Measurements from ENCODE around the gene STIM2.

DNA sequence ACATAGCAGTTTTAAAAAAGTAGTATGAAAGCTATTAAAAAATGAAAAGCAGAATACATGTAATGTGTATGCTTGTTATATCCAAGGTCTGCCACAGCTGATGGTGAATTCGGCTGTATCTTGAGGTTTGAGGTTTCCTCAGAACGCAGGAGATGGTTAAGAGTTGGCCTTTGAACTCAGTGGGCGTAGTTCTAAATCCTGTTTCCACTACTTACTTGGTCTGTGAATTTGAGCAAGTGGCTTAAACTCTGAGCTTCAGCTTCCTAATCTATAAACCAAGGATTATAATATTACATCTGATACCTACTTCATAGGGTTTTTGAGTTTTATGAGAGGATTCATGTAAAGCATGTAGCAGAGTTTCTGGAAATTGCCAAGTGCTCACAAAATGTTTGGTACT lies 125.2 kb downstream of the STIM2 start:
- TF ChIP-seq GATA3 (IDR thresholded peaks at IDR 0.05; ENCODE audit: low read depth, low read length) (no peak), GATA2 (IDR thresholded peaks at IDR 0.05; ENCODE audit: low read depth, low read length) (no peak)

All from SH-SY5Y (cell line).